Neural progenitor cell (in vitro differentiated cells): ENCODE results near the gene PXDN. TPM values are rescaled to one million over a fixed set of nuclear protein-coding genes. Genes with fewer than 3 reads are reported as not detected.

ENCODE experiments used
- DNase-seq: peaks from one replicate; pipeline ENCODE4 v3.0.0-alpha.2; 2016; ENCODE audit warnings: low spot score
- H2AFZ ChIP-seq: fragments of 200-600 bp; sonication (generic); replicated peaks from 2 replicates; pipeline ENCODE4 v1.6.1; 2016; ENCODE audit warnings: antibody characterized with exemption
- H3F3A ChIP-seq: fragments of 200-600 bp; sonication (generic); 2 replicates; pipeline ENCODE4 v1.6.1; 2016; ENCODE audit warnings: antibody characterized with exemption, low read depth
- H3K27ac ChIP-seq: fragments of 200-600 bp; sonication (generic); 2 replicates; pipeline ENCODE4 v1.5.1; 2016; ENCODE audit warnings: mild to moderate bottlenecking
- H3K27me3 ChIP-seq: fragments of 200-600 bp; sonication (generic); 2 replicates; pipeline ENCODE4 v1.6.1; 2016; ENCODE audit warnings: mild to moderate bottlenecking, moderate library complexity
- H3K36me3 ChIP-seq: fragments of 200-600 bp; sonication (generic); 2 replicates; pipeline ENCODE4 v1.5.1; 2016
- H3K4me1 ChIP-seq: fragments of 200-600 bp; sonication (generic); 2 replicates; pipeline ENCODE4 v1.6.1; 2016; ENCODE audit warnings: mixed run types
- H3K4me2 ChIP-seq: fragments of 200-600 bp; sonication (generic); 2 replicates; pipeline ENCODE4 v1.6.1; 2016
- H3K4me3 ChIP-seq: fragments of 200-600 bp; sonication (generic); 2 replicates; pipeline ENCODE4 v1.5.1; 2016
- H3K79me2 ChIP-seq: fragments of 200-600 bp; sonication (generic); 2 replicates; pipeline ENCODE4 v1.6.1; 2016; ENCODE audit warnings: low read depth
- H3K9ac ChIP-seq: fragments of 200-600 bp; sonication (generic); 2 replicates; pipeline ENCODE4 v1.6.1; 2016
- H3K9me3 ChIP-seq: fragments of 200-600 bp; sonication (generic); 2 replicates; pipeline ENCODE4 v1.5.1; 2016; ENCODE audit warnings: low read depth
- H4K20me1 ChIP-seq: fragments of 200-600 bp; sonication (generic); 2 replicates; pipeline ENCODE4 v1.6.1; 2016; ENCODE audit warnings: low read depth
- H3K27ac Mint-ChIP-seq: 3 replicates; pipeline ENCODE4 v1.8.0; 2021; ENCODE audit warnings: mixed read lengths
- H3K27me3 Mint-ChIP-seq: 2 replicates; pipeline ENCODE4 v1.8.0; 2022; ENCODE audit warnings: low read depth, mild to moderate bottlenecking, inconsistent platforms, moderate library complexity, mixed read lengths; ENCODE audit not compliant: insufficient read depth
- H3K36me3 Mint-ChIP-seq: 3 replicates; pipeline ENCODE4 v1.8.0; 2021; ENCODE audit warnings: mixed read lengths
- H3K4me1 Mint-ChIP-seq: 3 replicates; pipeline ENCODE4 v1.8.0; 2021; ENCODE audit warnings: mixed read lengths
- H3K4me3 Mint-ChIP-seq: 3 replicates; pipeline ENCODE4 v1.8.0; 2021; ENCODE audit warnings: mild to moderate bottlenecking, moderate library complexity, mixed read lengths
- H3K9me3 Mint-ChIP-seq: 3 replicates; pipeline ENCODE4 v1.8.0; 2020; ENCODE audit warnings: mixed read lengths
- CTCF ChIP-seq: fragments of 200-600 bp; sonication (generic); IDR thresholded peaks from 2 replicates; pipeline ENCODE4 v1.5.1; 2017; ENCODE audit warnings: antibody characterized with exemption, mild to moderate bottlenecking
- EZH2 ChIP-seq: fragments of 200-600 bp; sonication (generic); IDR thresholded peaks from 2 replicates; pipeline ENCODE4 v1.6.1; 2017; ENCODE audit warnings: antibody characterized with exemption, mild to moderate bottlenecking, moderate library complexity
- EZH2phosphoT487 ChIP-seq: fragments of 200-600 bp; sonication (generic); IDR thresholded peaks from 2 replicates; pipeline ENCODE4 v1.6.1; 2017; ENCODE audit warnings: antibody characterized with exemption
- total RNA-seq: library from RNA; depleted of rRNA; stranded (reverse); fragments of >200 nt; gene quantifications from 2 replicates; pipeline ENCODE4 v1.2.3, GENCODE V29; 2015; ENCODE audit warnings: low replicate concordance

PXDN gene
- total RNA-seq, 1 donor from 2014 or later, result 118 TPM

GRCh38 chr2:1585635-1586034, 158.7 kb downstream of the PXDN start:
- DNase-seq, result no peak
- H3K4me3 Mint-ChIP-seq, result no peak overlapping the region
- Histone ChIP-seq H3K9ac (no peak overlapping the region), H4K20me1 (no peaks in the 10 kb centered on the region), H3F3A (peaks cover 6% of the 10 kb centered on the region), H3K4me3 (no peak overlapping the region), H3K27ac (no peak overlapping the region), H3K4me2 (no peak overlapping the region), H3K79me2 (no peaks in the 10 kb centered on the region), H3K9me3 (no peaks in the 10 kb centered on the region), H3K36me3 (no peaks in the 10 kb centered on the region), H2AFZ (no peak overlapping the region), H3K4me1 (no peaks in the 10 kb centered on the region), H3K27me3 (no peaks in the 10 kb centered on the region)
- no peak overlapping the region for H3K27ac Mint-ChIP-seq
- TF ChIP-seq CTCF (no peak), EZH2 (no peak), EZH2phosphoT487 (no peak)
- H3K36me3 Mint-ChIP-seq, result peaks cover 3% of the 10 kb centered on the region
- peaks cover 9% of the 10 kb centered on the region for H3K27me3 Mint-ChIP-seq
- peaks cover 24% of the 10 kb centered on the region for H3K4me1 Mint-ChIP-seq
- peaks cover 6% of the 10 kb centered on the region for H3K9me3 Mint-ChIP-seq

GRCh38 chr2:1584691-1585485, 159.4 kb downstream of the PXDN start:
- no peak overlapping the region for H3K27ac ChIP-seq
- no peaks in the 10 kb centered on the region for H3K4me1 ChIP-seq
- no peaks in the 10 kb centered on the region for H3K9me3 ChIP-seq
- DNase-seq, result no peak
- no peak overlapping the region for H3K4me3 Mint-ChIP-seq
- peaks cover 6% of the 10 kb centered on the region for H3K9me3 Mint-ChIP-seq
- H2AFZ ChIP-seq, result no peak overlapping the region
- H3K27ac Mint-ChIP-seq, result peak overlapping the region; percentile 63
- peaks cover 6% of the 10 kb centered on the region for H3F3A ChIP-seq
- no peak overlapping the region for H3K4me2 ChIP-seq
- no peak for TF ChIP-seq EZH2
- TF ChIP-seq EZH2phosphoT487, result no peak
- TF ChIP-seq CTCF, result no peak
- H3K36me3 Mint-ChIP-seq, result peaks cover 3% of the 10 kb centered on the region
- H3K4me1 Mint-ChIP-seq, result peaks cover 19% of the 10 kb centered on the region
- no peak overlapping the region for H3K9ac ChIP-seq
- no peaks in the 10 kb centered on the region for H3K79me2 ChIP-seq
- no peaks in the 10 kb centered on the region for H3K27me3 ChIP-seq
- peaks cover 9% of the 10 kb centered on the region for H3K27me3 Mint-ChIP-seq
- H3K4me3 ChIP-seq, result no peak overlapping the region
- H4K20me1 ChIP-seq, result no peaks in the 10 kb centered on the region
- H3K36me3 ChIP-seq, result no peaks in the 10 kb centered on the region

GRCh38 chr2:1584051-1584531, 160.2 kb downstream of the PXDN start:
- no peaks in the 10 kb centered on the region for H3K4me1 ChIP-seq
- no peak overlapping the region for H3K9ac ChIP-seq
- no peak overlapping the region for H3K4me2 ChIP-seq
- no peaks in the 10 kb centered on the region for H4K20me1 ChIP-seq
- peaks cover 6% of the 10 kb centered on the region for H3F3A ChIP-seq
- H3K4me3 Mint-ChIP-seq, result no peak overlapping the region
- peaks cover 3% of the 10 kb centered on the region for H3K36me3 Mint-ChIP-seq
- H3K79me2 ChIP-seq, result no peaks in the 10 kb centered on the region
- no peak overlapping the region for H3K27ac ChIP-seq
- H3K4me3 ChIP-seq, result no peak overlapping the region
- H3K36me3 ChIP-seq, result no peaks in the 10 kb centered on the region
- H3K9me3 Mint-ChIP-seq, result peaks cover 6% of the 10 kb centered on the region
- no peaks in the 10 kb centered on the region for H3K9me3 ChIP-seq
- peaks cover 12% of the 10 kb centered on the region for H3K4me1 Mint-ChIP-seq
- H3K27me3 Mint-ChIP-seq, result peaks cover 9% of the 10 kb centered on the region
- no peak overlapping the region for H3K27ac Mint-ChIP-seq
- no peak overlapping the region for H2AFZ ChIP-seq
- no peaks in the 10 kb centered on the region for H3K27me3 ChIP-seq
- no peak for DNase-seq
- TF ChIP-seq EZH2 (no peak), EZH2phosphoT487 (no peak), CTCF (no peak)
